ENCODE data around the gene CROCC2. TPM values are rescaled to one million over a fixed set of nuclear protein-coding genes. Genes with fewer than 3 reads are reported as not detected.

CROCC2 gene
- polyA plus RNA-seq, 2 of the 4 experiments (the other 2 are of a cell fraction), result not detected

DNA sequence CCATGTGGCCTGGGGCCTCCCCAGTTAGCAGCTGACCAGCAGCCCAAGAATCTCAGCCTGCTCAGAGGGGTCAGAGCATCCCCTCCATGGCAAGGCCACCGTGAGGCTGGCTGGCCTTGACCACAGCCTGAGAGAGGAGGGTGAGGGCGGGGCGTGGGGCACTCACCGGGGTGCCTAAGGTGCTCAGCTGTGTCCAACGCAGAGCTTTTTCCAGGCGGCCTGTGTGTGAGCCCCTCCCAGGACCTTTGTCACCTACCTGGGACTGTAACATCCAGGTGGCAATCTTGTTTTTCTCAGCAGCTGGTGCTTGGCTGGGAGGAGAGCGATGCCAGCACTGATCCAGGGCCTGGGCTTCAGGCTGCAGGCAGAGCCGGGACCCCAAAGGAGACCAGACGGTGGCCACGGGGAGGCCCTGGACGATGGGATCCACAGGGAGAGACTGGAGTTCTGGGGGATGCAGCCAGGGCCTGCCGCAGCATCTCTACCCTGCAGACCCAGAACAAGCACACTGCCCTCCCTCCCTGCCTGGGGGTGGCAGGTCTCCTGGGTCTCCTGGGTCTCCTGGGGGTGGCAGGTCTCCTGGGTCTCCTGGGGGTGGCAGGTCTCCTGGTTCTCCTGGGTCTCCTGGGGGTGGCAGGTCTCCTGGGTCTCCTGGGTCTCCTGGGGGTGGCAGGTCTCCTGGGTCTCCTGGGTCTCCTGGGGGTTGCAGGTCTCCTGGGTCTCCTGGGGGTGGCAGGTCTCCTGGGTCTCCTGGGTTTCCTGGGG lies 104.6 kb downstream of the CROCC2 start:
- ChIA-PET CTCF (interaction anchor here (0.7 to 1.1 kb wide), 2 partner anchors 67 to 156 kb away, joined by 3 read pairs; no protein-coding TSS in a partner anchor), POLR2A (no interaction called here)
- 92% methylated on average over 6 of the region's 12 CpGs for WGBS (ENCODE audit: missing lambda C conversion rate)
- no peaks in the 10 kb centered on the region for H3K4me1 ChIP-seq
- H3K4me3 ChIP-seq, result no peak overlapping the region
- TF ChIP-seq, protein P1, sequence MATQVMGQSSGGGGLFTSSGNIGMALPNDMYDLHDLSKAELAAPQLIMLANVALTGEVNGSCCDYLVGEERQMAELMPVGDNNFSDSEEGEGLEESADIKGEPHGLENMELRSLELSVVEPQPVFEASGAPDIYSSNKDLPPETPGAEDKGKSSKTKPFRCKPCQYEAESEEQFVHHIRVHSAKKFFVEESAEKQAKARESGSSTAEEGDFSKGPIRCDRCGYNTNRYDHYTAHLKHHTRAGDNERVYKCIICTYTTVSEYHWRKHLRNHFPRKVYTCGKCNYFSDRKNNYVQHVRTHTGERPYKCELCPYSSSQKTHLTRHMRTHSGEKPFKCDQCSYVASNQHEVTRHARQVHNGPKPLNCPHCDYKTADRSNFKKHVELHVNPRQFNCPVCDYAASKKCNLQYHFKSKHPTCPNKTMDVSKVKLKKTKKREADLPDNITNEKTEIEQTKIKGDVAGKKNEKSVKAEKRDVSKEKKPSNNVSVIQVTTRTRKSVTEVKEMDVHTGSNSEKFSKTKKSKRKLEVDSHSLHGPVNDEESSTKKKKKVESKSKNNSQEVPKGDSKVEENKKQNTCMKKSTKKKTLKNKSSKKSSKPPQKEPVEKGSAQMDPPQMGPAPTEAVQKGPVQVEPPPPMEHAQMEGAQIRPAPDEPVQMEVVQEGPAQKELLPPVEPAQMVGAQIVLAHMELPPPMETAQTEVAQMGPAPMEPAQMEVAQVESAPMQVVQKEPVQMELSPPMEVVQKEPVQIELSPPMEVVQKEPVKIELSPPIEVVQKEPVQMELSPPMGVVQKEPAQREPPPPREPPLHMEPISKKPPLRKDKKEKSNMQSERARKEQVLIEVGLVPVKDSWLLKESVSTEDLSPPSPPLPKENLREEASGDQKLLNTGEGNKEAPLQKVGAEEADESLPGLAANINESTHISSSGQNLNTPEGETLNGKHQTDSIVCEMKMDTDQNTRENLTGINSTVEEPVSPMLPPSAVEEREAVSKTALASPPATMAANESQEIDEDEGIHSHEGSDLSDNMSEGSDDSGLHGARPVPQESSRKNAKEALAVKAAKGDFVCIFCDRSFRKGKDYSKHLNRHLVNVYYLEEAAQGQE (IDR thresholded peaks at IDR 0.05), result no peak
- TF ChIP-seq ESRRA (IDR thresholded peaks at IDR 0.05; ENCODE audit: borderline replicate concordance, low read length) (no peak), POLR2AphosphoS2 (conservative IDR thresholded peaks at IDR 0.05; ENCODE audit: low read length) (no peak), HDAC2 (IDR thresholded peaks at IDR 0.05) (no peak), POLR2A (IDR thresholded peaks at IDR 0.05; ENCODE audit: low read length) (no peak), RNF2 (IDR thresholded peaks at IDR 0.05; ENCODE audit: borderline replicate concordance, low read depth) (no peak), EHF (CRISPR knock-in tag; IDR thresholded peaks at IDR 0.05) (no peak), GATA3 (IDR thresholded peaks at IDR 0.05; ENCODE audit: borderline replicate concordance) (no peak), FOXS1 (CRISPR knock-in tag; IDR thresholded peaks at IDR 0.05) (no peak), RARB (CRISPR knock-in tag; IDR thresholded peaks at IDR 0.05) (no peak), CEBPB (IDR thresholded peaks at IDR 0.05) (no peak), JUNB (IDR thresholded peaks at IDR 0.05) (no peak), NFE2L2 (conservative IDR thresholded peaks at IDR 0.05; ENCODE audit: low read length) (no peak), MYC (IDR thresholded peaks at IDR 0.05; ENCODE audit: borderline replicate concordance, low read length) (no peak), HOXB13 (CRISPR knock-in tag; IDR thresholded peaks at IDR 0.05; ENCODE audit: low read depth) (no peak), SMC3 (IDR thresholded peaks at IDR 0.05) (no peak), E2F6 (IDR thresholded peaks at IDR 0.05; ENCODE audit: borderline replicate concordance, low read depth) (no peak), CHD4 (IDR thresholded peaks at IDR 0.05; ENCODE audit: borderline replicate concordance) (no peak), CHD2 (IDR thresholded peaks at IDR 0.05; ENCODE audit: low read length, partially characterized antibody) (no peak), KDM5A (IDR thresholded peaks at IDR 0.05) (no peak)
- ATAC-seq, result peak in 1 of 2 experiments; percentile 18; a peak in 2 of 6 replicates
- H3K27ac ChIP-seq, result no peak overlapping the region
- H3K9me3 ChIP-seq, result peaks cover 3% of the 10 kb centered on the region; the same call in 2 of the 3 replicates
- FAIRE-seq, result no peak
- no peak overlapping the region for H3K4me2 ChIP-seq
- DNase-seq (ENCODE audit: low read depth in 1 of 2, low spot score in 1 of 2), result no peak

DNA sequence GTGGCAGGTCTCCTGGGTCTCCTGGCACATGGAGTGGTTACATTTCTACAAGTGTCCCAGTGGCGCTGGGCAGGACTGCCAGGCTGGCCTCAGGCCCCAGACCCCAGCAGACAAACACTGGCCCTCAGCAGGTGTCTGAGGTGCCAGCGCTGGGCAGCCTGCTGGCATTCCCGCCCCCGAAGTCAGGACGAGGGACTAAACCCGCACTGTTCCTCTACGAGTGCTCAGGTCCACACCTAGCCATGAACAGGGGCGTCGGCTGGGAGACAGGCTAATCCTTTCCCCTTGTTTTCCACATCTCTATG lies 105.1 kb downstream of the CROCC2 start:
- POLR2A ChIA-PET, result no interaction called here
- no peak overlapping the region for H3K4me2 ChIP-seq
- H3K4me1 ChIP-seq, result no peaks in the 10 kb centered on the region
- ATAC-seq, result no peak
- no peak overlapping the region for H3K4me3 ChIP-seq
- no peak for DNase-seq (ENCODE audit: low read depth in 1 of 2, low spot score in 1 of 2)
- TF ChIP-seq, protein P1 (IDR thresholded peaks at IDR 0.05), result no peak
- TF ChIP-seq EP300 (IDR thresholded peaks at IDR 0.05), result no peak
- no peak for TF ChIP-seq EHF (CRISPR knock-in tag; IDR thresholded peaks at IDR 0.05)
- TF ChIP-seq RFX5 (IDR thresholded peaks at IDR 0.05), result no peak
- TF ChIP-seq MAFK (IDR thresholded peaks at IDR 0.05; ENCODE audit: partially characterized antibody), result no peak
- no peak for TF ChIP-seq RNF2 (IDR thresholded peaks at IDR 0.05; ENCODE audit: borderline replicate concordance, low read depth)
- TF ChIP-seq RAD21 (conservative IDR thresholded peaks at IDR 0.05 in 1 of 2, IDR thresholded peaks at IDR 0.05 in 1 of 2), result no peak
- no peak for TF ChIP-seq CBX2 (IDR thresholded peaks at IDR 0.05; ENCODE audit: borderline replicate concordance, low read depth)
- no peak for TF ChIP-seq RARB (CRISPR knock-in tag; IDR thresholded peaks at IDR 0.05)
- no peak for TF ChIP-seq BHLHE40 (IDR thresholded peaks at IDR 0.05; ENCODE audit: low read depth, low read length)
- no peak for TF ChIP-seq CEBPB (IDR thresholded peaks at IDR 0.05)
- TF ChIP-seq MAZ (IDR thresholded peaks at IDR 0.05; ENCODE audit: borderline replicate concordance, low read depth, low read length), result no peak
- no peak for TF ChIP-seq HDAC2 (IDR thresholded peaks at IDR 0.05)
- no peak for FAIRE-seq
- CTCF ChIA-PET, result interaction anchor here (1.1 kb wide), 1 partner anchor 156 kb away, joined by 3 read pairs; no protein-coding TSS in a partner anchor
- H3K9me3 ChIP-seq, result no peaks in the 10 kb centered on the region; the same call in 2 of the 3 replicates
- no peak overlapping the region for H3K27ac ChIP-seq
- WGBS (ENCODE audit: missing lambda C conversion rate), result 81% methylated on average over 8 of the region's 9 CpGs
